Lower leg skin (tissue), 3 donors: ENCODE data around the gene SMARCA2.

ENCODE experiments used
- POLR2A ChIP-seq, 2 donors: fragments of 450-650 bp; IDR thresholded peaks; one replicate each; pipeline ENCODE4 v1.6.1; 2016 to 2017; ENCODE audit warnings: antibody characterized with exemption in 2 of 2, mild to moderate bottlenecking in 1 of 2, moderate library complexity in 1 of 2
- TF ChIP-seq, protein P1 (sequence below), 3 donors: fragments of 450-650 bp; IDR thresholded peaks; one replicate each; pipeline ENCODE4 v1.5.1; 2016; ENCODE audit warnings: antibody characterized with exemption in 3 of 3, mild to moderate bottlenecking in 3 of 3, moderate library complexity in 2 of 3

DNA sequence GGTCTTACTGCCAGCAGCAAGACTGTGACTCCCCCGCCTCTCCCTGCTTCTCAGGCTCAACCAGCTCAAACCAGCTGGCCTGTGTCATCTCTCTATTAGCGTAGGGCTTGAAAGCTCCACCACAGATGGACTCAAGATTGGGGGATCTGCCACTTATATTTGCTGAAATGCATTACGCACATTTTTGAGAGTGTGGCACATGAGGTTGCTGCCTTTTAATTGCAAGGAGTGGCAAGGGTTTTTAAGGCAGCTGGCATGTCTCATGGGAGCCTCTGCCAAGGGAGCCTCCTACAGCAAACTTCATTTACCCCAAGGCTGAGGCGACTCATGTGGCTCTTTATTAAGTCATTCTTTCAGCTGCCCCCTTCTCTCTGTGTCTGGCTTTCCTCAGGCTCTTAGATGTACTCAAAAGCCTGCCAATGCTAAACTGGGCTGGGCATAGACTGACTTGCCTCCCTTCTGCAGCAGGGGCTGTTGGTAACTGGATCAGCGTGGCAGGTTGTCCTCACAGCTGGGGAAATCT, 219.3 kb downstream of the SMARCA2 start:
- TF ChIP-seq, protein P1, sequence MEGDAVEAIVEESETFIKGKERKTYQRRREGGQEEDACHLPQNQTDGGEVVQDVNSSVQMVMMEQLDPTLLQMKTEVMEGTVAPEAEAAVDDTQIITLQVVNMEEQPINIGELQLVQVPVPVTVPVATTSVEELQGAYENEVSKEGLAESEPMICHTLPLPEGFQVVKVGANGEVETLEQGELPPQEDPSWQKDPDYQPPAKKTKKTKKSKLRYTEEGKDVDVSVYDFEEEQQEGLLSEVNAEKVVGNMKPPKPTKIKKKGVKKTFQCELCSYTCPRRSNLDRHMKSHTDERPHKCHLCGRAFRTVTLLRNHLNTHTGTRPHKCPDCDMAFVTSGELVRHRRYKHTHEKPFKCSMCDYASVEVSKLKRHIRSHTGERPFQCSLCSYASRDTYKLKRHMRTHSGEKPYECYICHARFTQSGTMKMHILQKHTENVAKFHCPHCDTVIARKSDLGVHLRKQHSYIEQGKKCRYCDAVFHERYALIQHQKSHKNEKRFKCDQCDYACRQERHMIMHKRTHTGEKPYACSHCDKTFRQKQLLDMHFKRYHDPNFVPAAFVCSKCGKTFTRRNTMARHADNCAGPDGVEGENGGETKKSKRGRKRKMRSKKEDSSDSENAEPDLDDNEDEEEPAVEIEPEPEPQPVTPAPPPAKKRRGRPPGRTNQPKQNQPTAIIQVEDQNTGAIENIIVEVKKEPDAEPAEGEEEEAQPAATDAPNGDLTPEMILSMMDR (IDR thresholded peaks at IDR 0.05), result no peak
- no peak for TF ChIP-seq POLR2A (IDR thresholded peaks at IDR 0.05)
